Sciatic nerve (tissue), 2 donors: ENCODE data around the gene DDN. TPM values are rescaled to one million over a fixed set of nuclear protein-coding genes. Genes with fewer than 3 reads are reported as not detected.

ENCODE experiments used
- ATAC-seq: fragments of 200-7000 bp; cut with Tn5 transposase; one replicate; pipeline ENCODE4 v1.9.1; 2020; ENCODE audit warnings: mild to moderate bottlenecking, moderate library complexity
- DNase-seq: peaks from one replicate; pipeline ENCODE4 v3.0.0-alpha.2; 2020; ENCODE audit warnings: low spot score
- intact Hi-C: fragments of 100-400 bp; cut with DNase I; formaldehyde crosslinking; loops from one replicate; pipeline ENCODE4 v1.14.2; 2022
- total RNA-seq: library from RNA; stranded (reverse); fragmentation: NEBNext Ultra II Directional; extraction: Animal tissue kit (Norgen Biotek cat#: 25700); gene quantifications from one replicate; pipeline ENCODE4 v1.2.1, GENCODE V29; 2021
- donor health status: DM: no; HTN: no; CAD: no.
- donor health status: DM: no; HTN: no; CAD: no.

Gene DDN
- total RNA-seq, 1 donor from 2014 or later: not detected

GRCh38 chr12:48991247-48992050 lies 7.7 kb downstream of the DDN start:
- ATAC-seq (no peak), DNase-seq (no peak)
- intact Hi-C loops: loop anchor here (10.0 kb wide), 1 partner anchor 137 kb away; the partner anchor contains the start of gene DDX23

GRCh38 chr12:48990552-48990951 lies 8.6 kb downstream of the DDN start:
- intact Hi-C loops: loop anchor here (10.0 kb wide), 1 partner anchor 136 kb away; the partner anchor contains the start of gene DDX23
- DNase-seq (no peak), ATAC-seq (no peak)

- ATAC-seq: peak; percentile 71
- intact Hi-C loops: no loop called here
Observed at GRCh38 chr12:48988030-48988649, 11.0 kb downstream of the DDN start.

GRCh38 chr12:48986720-48987291 lies 12.4 kb downstream of the DDN start:
- intact Hi-C loops: no loop called here
- DNase-seq: no peak
- no peak for ATAC-seq

More at GRCh38 chr12:48988030-48988649, 11.0 kb downstream of the DDN start:
- peak; percentile 84 for DNase-seq

- no peak for ATAC-seq
- no peak for DNase-seq
- intact Hi-C loops: no loop called here
Observed at GRCh38 chr12:48985901-48986300, 13.3 kb downstream of the DDN start.

GRCh38 chr12:48985475-48985897 lies 13.7 kb downstream of the DDN start:
- ATAC-seq (no peak), DNase-seq (no peak)
- intact Hi-C loops: no loop called here

GRCh38 chr12:48982397-48983080 lies 16.6 kb downstream of the DDN start:
- no peak for ATAC-seq
- no peak for DNase-seq
- intact Hi-C loops: no loop called here

- DNase-seq: no peak
- intact Hi-C loops: no loop called here
- no peak for ATAC-seq
Observed at GRCh38 chr12:48981757-48982157, 17.4 kb downstream of the DDN start.

- intact Hi-C loops: no loop called here
- ATAC-seq (no peak), DNase-seq (no peak)
Observed at GRCh38 chr12:48980953-48981756, 18.0 kb downstream of the DDN start.

GRCh38 chr12:48980389-48980952 lies 18.7 kb downstream of the DDN start:
- intact Hi-C loops: no loop called here
- no peak for DNase-seq
- ATAC-seq: no peak

GRCh38 chr12:48979602-48980388 lies 19.4 kb downstream of the DDN start:
- ATAC-seq (peak; percentile 33), DNase-seq (no peak)
- intact Hi-C loops: no loop called here

GRCh38 chr12:48978741-48979601 lies 20.2 kb downstream of the DDN start:
- intact Hi-C loops: no loop called here
- DNase-seq (no peak), ATAC-seq (no peak)

- DNase-seq (no peak), ATAC-seq (no peak)
Observed at GRCh38 chr12:48978291-48978740, 20.9 kb downstream of the DDN start, which contains the start of gene WNT1. WNT1 (plus strand) TSS chr12:48978322; CDS start chr12:48978651, 329 bp downstream.

GRCh38 chr12:48977290-48978281 lies 21.6 kb downstream of the DDN start:
- DNase-seq: peak; percentile 84
- intact Hi-C loops: no loop called here
- no peak for ATAC-seq

More at GRCh38 chr12:48978291-48978740, 20.9 kb downstream of the DDN start, which contains the start of gene WNT1:
- intact Hi-C loops: no loop called here

- intact Hi-C loops: no loop called here
- DNase-seq: peak; percentile 82
- ATAC-seq: peak; percentile 80
Observed at GRCh38 chr12:48973941-48974673, 25.1 kb downstream of the DDN start.
